GM21381 (cell line): Measurements from ENCODE around the gene VPS11.

Source experiments
- ATAC-seq: cut with Tn5 transposase; IDR thresholded peaks from one replicate; pipeline ENCODE4 v1.9.1; 2021; ENCODE audit warnings: mild to moderate bottlenecking, moderate library complexity; ENCODE audit not compliant: unreplicated experiment

Gene VPS11

GRCh38 chr11:119078675-119079420 is 11.2 kb downstream of the VPS11 start:
- ATAC-seq, result no peak

GRCh38 chr11:119081682-119082260 is 14.2 kb downstream of the VPS11 start:
- ATAC-seq, result no peak

GRCh38 chr11:119084663-119085436 is 17.2 kb downstream of the VPS11 start, which contains the start of gene HMBS:
TSS of gene HMBS (plus strand) at chr11:119084881. CDS start at chr11:119085034, 153 bp downstream.
- ATAC-seq, result peak; percentile 88

- peak; percentile 7 for ATAC-seq
Observed at GRCh38 chr11:119085437-119085847, 17.8 kb downstream of the VPS11 start.

- no peak for ATAC-seq
Observed at GRCh38 chr11:119087123-119087522, 19.5 kb downstream of the VPS11 start.

- ATAC-seq, result no peak
Observed at GRCh38 chr11:119087747-119088241, 20.2 kb downstream of the VPS11 start.

- ATAC-seq, result no peak
Observed at GRCh38 chr11:119088406-119088805, 20.8 kb downstream of the VPS11 start.

- ATAC-seq, result no peak
Observed at GRCh38 chr11:119089319-119089718, 21.7 kb downstream of the VPS11 start.

GRCh38 chr11:119091178-119091577 is 23.6 kb downstream of the VPS11 start:
- ATAC-seq, result no peak

- no peak for ATAC-seq
Observed at GRCh38 chr11:119091966-119092879, 24.6 kb downstream of the VPS11 start.

GRCh38 chr11:119092880-119093842 is 25.5 kb downstream of the VPS11 start:
- ATAC-seq, result no peak

- ATAC-seq, result peak; percentile 5
Observed at GRCh38 chr11:119093942-119094815, 26.6 kb downstream of the VPS11 start.

GRCh38 chr11:119094816-119095065 is 27.1 kb downstream of the VPS11 start:
- ATAC-seq, result peak; percentile 36

- peak; percentile 72 for ATAC-seq
Observed at GRCh38 chr11:119095066-119095880, 27.7 kb downstream of the VPS11 start.

GRCh38 chr11:119099711-119100110 is 32.1 kb downstream of the VPS11 start:
- ATAC-seq, result no peak

GRCh38 chr11:119100246-119100970 is 32.8 kb downstream of the VPS11 start:
- ATAC-seq, result no peak
